GM12878 (cell line): Measurements from ENCODE around the gene CNNM4. TPM values are rescaled to one million over a fixed set of nuclear protein-coding genes. Genes with fewer than 3 reads are reported as not detected.

Experiments used
- ATAC-seq: fragments of 200-7000 bp; cut with Tn5 transposase; 3 replicates; pipeline ENCODE4 v1.9.1; 2020; ENCODE audit warnings: mild to moderate bottlenecking, moderate library complexity
- BruUV-seq: library from RNA; stranded (reverse); fragments of 400-500 nt; replicated peaks from 2 replicates; lab custom pipeline; 2021; lab: Mats Ljungman, UMichigan
- CTCF ChIA-PET: fragments of 300-600 bp; sonication (Branson Sonifier 250); formaldehyde crosslinking; extraction: SDS; loops from one replicate; lab custom pipeline; 2021; ENCODE audit warnings: inconsistent platforms; lab: Yijun Ruan, JAX
- POLR2A ChIA-PET: fragments of 350-600 bp; formaldehyde crosslinking; extraction: SDS; loops from one replicate; lab custom pipeline; 2021; ENCODE audit warnings: inconsistent platforms; lab: Charles Lee
- RAD21 ChIA-PET: fragments of 300-600 bp; sonication (Branson Sonifier 250); formaldehyde crosslinking; loops from one replicate; lab custom pipeline; 2023; ENCODE audit warnings: antibody characterized with exemption; ENCODE audit not compliant: unreplicated experiment; lab: Charles Lee
- SMC1A ChIA-PET: fragments of 300-600 bp; sonication (Branson Sonifier 250); formaldehyde crosslinking; loops from one replicate; lab custom pipeline; 2023; ENCODE audit not compliant: unreplicated experiment, uncharacterized antibody; lab: Charles Lee
- DNase-seq: peaks from one replicate; pipeline ENCODE4 v3.0.0-alpha.2; 2011; ENCODE audit warnings: low read depth, low spot score
- FAIRE-seq: peaks from 3 replicates; lab custom pipeline; 2011; peaks lifted over from hg19 to GRCh38; lab: Jason Lieb, UNC
- H2AFZ ChIP-seq: 2 replicates; pipeline ENCODE4 v1.6.0; 2011; ENCODE audit warnings: low read depth, low read length, control low read depth; ENCODE audit not compliant: control insufficient read depth
- H3K27ac ChIP-seq: 2 replicates; pipeline ENCODE4 v1.5.1; 2011; ENCODE audit warnings: control low read depth; ENCODE audit not compliant: control insufficient read depth, insufficient read depth
- H3K27me3 ChIP-seq, 2 experiments: replicated peaks in 1 of 2; 2 replicates each; pipeline versions ENCODE4 v1.6.0 to v1.6.1; 2011; ENCODE audit warnings: low read length in 1 of 2; ENCODE audit not compliant: control insufficient read depth in 2 of 2, insufficient read depth in 2 of 2
- H3K36me3 ChIP-seq, 2 experiments: 2 replicates each; pipeline ENCODE4 v1.5.1; 2011; ENCODE audit warnings: low read length in 1 of 2; ENCODE audit not compliant: control insufficient read depth in 2 of 2, insufficient read depth in 2 of 2
- H3K4me1 ChIP-seq: 2 replicates; pipeline ENCODE4 v1.6.1; 2011; ENCODE audit warnings: mild to moderate bottlenecking, low read length, moderate library complexity, mixed read lengths; ENCODE audit not compliant: control insufficient read depth, insufficient read depth
- H3K4me2 ChIP-seq: 2 replicates; pipeline ENCODE4 v1.6.0; 2011; ENCODE audit warnings: control low read depth; ENCODE audit not compliant: control insufficient read depth, insufficient read depth
- H3K4me3 ChIP-seq: fragments of 200-600 bp; sonication (generic); 2 replicates; pipeline ENCODE4 v1.5.1; 2016
- H3K79me2 ChIP-seq: 2 replicates; pipeline ENCODE4 v1.6.0; 2011; ENCODE audit warnings: low read length; ENCODE audit not compliant: control insufficient read depth, insufficient read depth
- H3K9ac ChIP-seq: 2 replicates; pipeline ENCODE4 v1.8.0; 2011; ENCODE audit warnings: low read length, control low read depth, mixed read lengths; ENCODE audit not compliant: control insufficient read depth, insufficient read depth
- H3K9me3 ChIP-seq: replicated peaks from 3 replicates; pipeline ENCODE4 v1.5.1; 2011; ENCODE audit warnings: mild to moderate bottlenecking, low read length; ENCODE audit not compliant: control insufficient read depth, insufficient read depth
- H4K20me1 ChIP-seq: 2 replicates; pipeline ENCODE4 v1.6.0; 2011; ENCODE audit not compliant: control insufficient read depth, insufficient read depth
- EP300 ChIP-seq, 2 experiments: fragments of 150-350 bp in 1 of 2; IDR thresholded peaks; 2 replicates each; pipeline ENCODE4 v1.6.1; 2011 to 2012; ENCODE audit warnings: low read depth in 2 of 2, low read length in 2 of 2, borderline replicate concordance in 1 of 2, improper control_type of control experiment in 1 of 2, inconsistent platforms in 1 of 2; ENCODE audit not compliant: control insufficient read depth in 1 of 2
- HDAC6 ChIP-seq: fragments of 200-600 bp; sonication (generic); IDR thresholded peaks from one replicate; pipeline ENCODE4 v1.8.0; 2017; ENCODE audit warnings: antibody characterized with exemption; ENCODE audit not compliant: unreplicated experiment
- KLF5 ChIP-seq: fragments of 450-650 bp; IDR thresholded peaks from 2 replicates; pipeline ENCODE4 v1.6.1; 2014; ENCODE audit warnings: mild to moderate bottlenecking; ENCODE audit not compliant: partially characterized antibody
- MTA3 ChIP-seq: IDR thresholded peaks from 2 replicates; pipeline ENCODE4 v1.6.1; 2012; ENCODE audit warnings: low read length, inconsistent platforms, borderline replicate concordance
- NFXL1 ChIP-seq: fragments of 450-650 bp; IDR thresholded peaks from 2 replicates; pipeline ENCODE4 v1.6.1; 2017; ENCODE audit warnings: antibody characterized with exemption, mild to moderate bottlenecking, borderline replicate concordance
- NR2C2 ChIP-seq: IDR thresholded peaks from 2 replicates; pipeline ENCODE4 v1.6.1; 2011; ENCODE audit warnings: borderline replicate concordance, low read depth; ENCODE audit not compliant: control insufficient read depth, insufficient read length
- RB1 ChIP-seq: fragments of 450-650 bp; formaldehyde crosslinking; IDR thresholded peaks from 2 replicates; pipeline ENCODE4 v1.6.1; 2017; ENCODE audit warnings: mild to moderate bottlenecking, borderline replicate concordance
- RELB ChIP-seq: fragments of 450-650 bp; IDR thresholded peaks from 2 replicates; pipeline ENCODE4 v1.6.1; 2017; ENCODE audit warnings: low read depth, mild to moderate bottlenecking, moderate library complexity
- RFX5 ChIP-seq: IDR thresholded peaks from 2 replicates; pipeline ENCODE4 v1.6.1; 2011; ENCODE audit warnings: low read depth, low read length, improper control_type of control experiment
- RUNX3 ChIP-seq: IDR thresholded peaks from 2 replicates; pipeline ENCODE4 v1.6.1; 2012; ENCODE audit warnings: low read length, inconsistent platforms
- SIN3A ChIP-seq: IDR thresholded peaks from 2 replicates; pipeline ENCODE4 v1.6.1; 2012; ENCODE audit warnings: low read depth, low read length, improper control_type of control experiment
- SMAD5 ChIP-seq: IDR thresholded peaks from 2 replicates; pipeline ENCODE4 v1.6.1; 2016; ENCODE audit warnings: antibody characterized with exemption, low read depth
- SMC3 ChIP-seq: IDR thresholded peaks from 2 replicates; pipeline ENCODE4 v1.6.1; 2011; ENCODE audit warnings: low read length, improper control_type of control experiment, borderline replicate concordance
- TBL1XR1 ChIP-seq: IDR thresholded peaks from 2 replicates; pipeline ENCODE4 v1.6.1; 2012; ENCODE audit warnings: low read depth, low read length, improper control_type of control experiment
- ZNF687 ChIP-seq: fragments of 450-650 bp; IDR thresholded peaks from 2 replicates; pipeline ENCODE4 v1.6.1; 2017; ENCODE audit warnings: mild to moderate bottlenecking, moderate library complexity
- WGBS: methylation state at CpG from one replicate; pipeline ENCODE4 v1.1.6; 2016; ENCODE audit warnings: low lambda C conversion rate; ENCODE audit not compliant: insufficient replicate concordance, insufficient coverage; ENCODE audit errors: missing lambda C conversion rate; 5-methylcytosine and 5-hydroxymethylcytosine counted together
- in situ Hi-C: fragments of 300-500 bp; cut with MboI; formaldehyde crosslinking; loops from 9 replicates; pipeline ENCODE4 v1.14.3; 2018; ENCODE audit warnings: mixed read lengths
- intact Hi-C: fragments of 100-400 bp; cut with micrococcal nuclease; formaldehyde crosslinking; loops from one replicate; pipeline ENCODE4 v1.14.2; 2022; ENCODE audit not compliant: unreplicated experiment
- polyA plus RNA-seq, 11 experiments: library from polyadenylated mRNA; depleted of rRNA in 4 of 11; unstranded in 6 of 11; stranded (reverse) in 5 of 11; fragments of >200 nt; fragmentation: Nextera tagmentation in 4 of 11; fragmentation: Illumina TruSeq in 1 of 11; extraction: Ambion mirVana in 4 of 11; extraction: Trizol in 1 of 11; gene quantifications; 1 replicate in 1 of 11; 2 replicates in 10 of 11; pipeline versions ENCODE4 v1.2.1 to v1.2.3, GENCODE V29; 2011 to 2016; ENCODE audit warnings: inconsistent platforms in 2 of 11, missing spikeins in 2 of 11, low read depth in 1 of 11
- total RNA-seq, 4 experiments: library from RNA; depleted of rRNA in 3 of 4; stranded (reverse); fragments of >200 nt in 3 of 4; fragmentation: Illumina TruSeq in 1 of 4; extraction: Trizol in 1 of 4; gene quantifications; 2 replicates each; pipeline versions ENCODE4 v1.2.1 to v1.2.3, GENCODE V29; 2013 to 2021

The CNNM4 gene
- total and polyA plus RNA-seq, 10 of the 15 experiments (the other 5 are each of a cell fraction or from before 2014, with no cell fraction given) = 2.4 to 13.8 (median 8.1) TPM

- BruUV-seq = no TSS peak
- ChIA-PET CTCF (interaction anchor here (1.8 kb wide), 1 partner anchor 19 kb away, joined by 6 read pairs; the partner anchor contains the start of gene ANKRD39), POLR2A (interaction anchor here (0.5 to 0.6 kb wide), 4 partner anchors 14 to 74 kb away, joined by 3 to 5 read pairs (median 4); no protein-coding TSS in a partner anchor), SMC1A (no interaction called here), RAD21 (interaction anchor here (1.7 kb wide), 1 partner anchor 19 kb away, joined by 8 read pairs; the partner anchor contains the start of gene ANKRD39)
- no peak; the same call in 2 of the 3 replicates for ATAC-seq
- Histone ChIP-seq H3K4me3 (no peak overlapping the region), H3K36me3 (peaks cover 0 to 4% of the 10 kb centered on the region in 2 experiments; a peak in 2 of 4 replicates), H2AFZ (peak overlapping the region; percentile 57), H3K9me3 (no peaks in the 10 kb centered on the region), H3K27ac (no peak overlapping the region; the same call in 1 of the 2 replicates), H3K4me2 (no peak overlapping the region; the same call in 1 of the 2 replicates), H3K79me2 (no peaks in the 10 kb centered on the region), H3K4me1 (peaks cover 9% of the 10 kb centered on the region), H3K27me3 (no peaks in the 10 kb centered on the region), H3K9ac (no peak overlapping the region), H4K20me1 (no peaks in the 10 kb centered on the region)
- in situ Hi-C loops = no loop called here
- WGBS = 81% methylated on average over 21 of the region's 23 CpGs
- DNase-seq = no peak
- no peak for FAIRE-seq
- intact Hi-C loops = no loop called here
- TF ChIP-seq RUNX3 = no peak
- TF ChIP-seq TBL1XR1 = no peak
- no peak for TF ChIP-seq EP300 (IDR thresholded peaks at IDR 0.05; ENCODE audit: borderline replicate concordance in 1 of 2, control insufficient read depth in 1 of 2, low read depth in 2 of 2, low read length in 2 of 2)
- no peak for TF ChIP-seq NR2C2
- TF ChIP-seq RB1 = no peak
- no peak for TF ChIP-seq MTA3
- no peak for TF ChIP-seq SMC3
- TF ChIP-seq ZNF687 = no peak
- no peak for TF ChIP-seq RELB
- no peak for TF ChIP-seq NFXL1
- TF ChIP-seq HDAC6 = no peak
- TF ChIP-seq SIN3A = no peak
- TF ChIP-seq RFX5 = no peak
- TF ChIP-seq KLF5 = no peak
- no peak for TF ChIP-seq SMAD5
These were observed 77.9 kb downstream of the CNNM4 start for GRCh38 chr2:96838345-96839292.
